GM13977 (cell line): ENCODE data around the gene KIF14.

Source experiments
- DNase-seq: peaks from one replicate; pipeline ENCODE4 v3.0.0; 2012; ENCODE audit warnings: low spot score
- in situ Hi-C: fragments of 300-500 bp; cut with MboI; formaldehyde crosslinking; loops from one replicate; pipeline ENCODE4 v1.12.0; 2022; ENCODE audit warnings: low sequenced_read_pairs, low pct_unique_long_range_greater_than_20kb, mixed read lengths, inconsistent platforms; ENCODE audit not compliant: unreplicated experiment
- TF ChIP-seq, protein P1 (sequence below): IDR thresholded peaks from 2 replicates; pipeline ENCODE4 v1.5.1; 2012; ENCODE audit warnings: mild to moderate bottlenecking, control low read depth; ENCODE audit not compliant: insufficient read depth; ENCODE audit errors: extremely low read depth, missing control alignments

The KIF14 gene

GRCh38 chr1:200627575-200628222, 7.1 kb upstream of the KIF14 start:
- no peak for DNase-seq
- in situ Hi-C loops, result loop anchor here (10.0 kb wide), 1 partner anchor 177 kb away; no protein-coding TSS in a partner anchor

GRCh38 chr1:200626853-200627534, 6.4 kb upstream of the KIF14 start:
- TF ChIP-seq, protein P1, sequence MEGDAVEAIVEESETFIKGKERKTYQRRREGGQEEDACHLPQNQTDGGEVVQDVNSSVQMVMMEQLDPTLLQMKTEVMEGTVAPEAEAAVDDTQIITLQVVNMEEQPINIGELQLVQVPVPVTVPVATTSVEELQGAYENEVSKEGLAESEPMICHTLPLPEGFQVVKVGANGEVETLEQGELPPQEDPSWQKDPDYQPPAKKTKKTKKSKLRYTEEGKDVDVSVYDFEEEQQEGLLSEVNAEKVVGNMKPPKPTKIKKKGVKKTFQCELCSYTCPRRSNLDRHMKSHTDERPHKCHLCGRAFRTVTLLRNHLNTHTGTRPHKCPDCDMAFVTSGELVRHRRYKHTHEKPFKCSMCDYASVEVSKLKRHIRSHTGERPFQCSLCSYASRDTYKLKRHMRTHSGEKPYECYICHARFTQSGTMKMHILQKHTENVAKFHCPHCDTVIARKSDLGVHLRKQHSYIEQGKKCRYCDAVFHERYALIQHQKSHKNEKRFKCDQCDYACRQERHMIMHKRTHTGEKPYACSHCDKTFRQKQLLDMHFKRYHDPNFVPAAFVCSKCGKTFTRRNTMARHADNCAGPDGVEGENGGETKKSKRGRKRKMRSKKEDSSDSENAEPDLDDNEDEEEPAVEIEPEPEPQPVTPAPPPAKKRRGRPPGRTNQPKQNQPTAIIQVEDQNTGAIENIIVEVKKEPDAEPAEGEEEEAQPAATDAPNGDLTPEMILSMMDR, result no peak
- in situ Hi-C loops, result loop anchor here (10.0 kb wide), 1 partner anchor 178 kb away; no protein-coding TSS in a partner anchor
- no peak for DNase-seq

More at GRCh38 chr1:200627575-200628222, 7.1 kb upstream of the KIF14 start:
- TF ChIP-seq, protein P1, result no peak

- in situ Hi-C loops, result loop anchor here (10.0 kb wide), 1 partner anchor 179 kb away; no protein-coding TSS in a partner anchor
- DNase-seq, result peak; percentile 56
- TF ChIP-seq, protein P1, result no peak
Observed at GRCh38 chr1:200625381-200625824, 4.9 kb upstream of the KIF14 start.

GRCh38 chr1:200624679-200625335, 4.3 kb upstream of the KIF14 start:
- in situ Hi-C loops, result loop anchor here (10.0 kb wide), 1 partner anchor 180 kb away; no protein-coding TSS in a partner anchor
- TF ChIP-seq, protein P1, result no peak
- DNase-seq, result no peak

DNA sequence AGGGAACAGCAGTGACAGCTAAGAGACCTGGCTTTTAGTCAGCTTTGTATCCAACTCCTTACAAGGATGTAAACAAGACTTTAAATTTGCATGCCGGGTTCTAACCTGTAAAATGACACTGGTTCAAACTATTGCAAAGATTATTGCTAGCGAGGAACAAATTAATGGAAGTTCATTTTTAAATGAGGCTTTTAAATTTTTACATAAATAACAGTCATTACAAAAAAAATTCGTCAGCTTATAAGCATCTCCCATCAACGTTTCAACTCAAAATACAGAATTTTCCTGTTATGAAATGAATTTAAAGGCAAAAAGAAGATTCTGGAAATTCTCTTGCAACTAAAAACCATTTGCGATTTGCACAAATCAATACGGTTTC, 668 bp downstream of the KIF14 start:
- no peak for DNase-seq
- TF ChIP-seq, protein P1, result no peak
- in situ Hi-C loops, result loop anchor here (10.0 kb wide), 1 partner anchor 185 kb away; no protein-coding TSS in a partner anchor

DNA sequence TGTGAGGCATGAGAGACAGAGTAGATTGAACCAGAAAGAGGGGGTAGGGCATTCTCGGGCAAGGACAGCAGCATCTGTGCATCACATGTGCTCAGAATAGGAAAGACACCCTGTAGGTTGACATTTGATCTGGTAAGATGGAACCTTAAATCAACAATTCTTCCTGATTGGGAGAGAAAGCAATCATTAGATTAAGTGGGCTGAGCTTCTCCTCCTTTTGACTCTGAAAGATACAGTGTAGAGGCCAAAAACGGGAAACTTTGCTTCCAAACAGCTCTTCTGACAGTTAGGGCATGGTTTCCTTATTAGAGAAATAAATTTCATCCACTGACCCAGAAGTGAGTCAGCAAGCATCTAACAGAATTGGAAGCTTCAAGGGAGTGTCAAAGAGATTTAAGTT, 9.7 kb downstream of the KIF14 start:
- no peak for DNase-seq
- in situ Hi-C loops, result no loop called here
- TF ChIP-seq, protein P1, result no peak
